ENCODE results near the gene KIF17.
"Not testable (repeated sequence)": the region's sequence is repeated elsewhere in the genome, so short reads cannot be mapped to it uniquely, and the experiment has no call there.

KIF17 gene

DNA sequence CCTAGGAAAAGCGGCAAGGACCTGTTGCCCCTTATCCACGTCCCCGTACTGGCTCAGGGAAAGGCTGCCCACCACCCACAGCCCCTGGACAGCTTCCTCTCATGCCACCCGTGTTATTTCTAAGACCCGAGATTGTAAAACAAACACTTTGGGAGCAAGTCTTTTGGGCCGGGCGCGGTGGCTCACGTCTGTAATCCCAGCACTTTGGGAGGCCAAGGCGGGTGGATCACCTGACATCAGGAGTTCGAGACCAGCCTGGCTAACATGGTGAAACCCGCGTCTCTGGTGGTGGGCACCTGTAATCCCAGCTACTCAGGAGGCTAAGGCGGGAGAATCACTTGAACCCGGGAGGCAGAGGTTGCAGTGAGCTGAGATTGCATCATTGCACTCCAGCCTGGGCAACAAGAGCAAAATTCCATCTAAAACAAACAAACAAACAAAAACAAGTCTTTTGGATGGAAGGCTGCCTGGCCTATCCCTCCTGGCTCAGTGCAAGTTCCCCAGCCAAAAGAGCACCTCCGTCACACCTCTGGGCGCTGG lies 606 bp upstream of the KIF17 start:
- not testable (repeated sequence) for H3K9ac ChIP-seq (ENCODE audit: low read length); H3K36me3 ChIP-seq (ENCODE audit: control insufficient read depth, low read depth, low read length); H3K4me1 ChIP-seq (ENCODE audit: control insufficient read depth, low read depth, low read length); H3K27ac ChIP-seq (ENCODE audit: low read length); H3K9me3 ChIP-seq (ENCODE audit: control insufficient read depth, low read depth, low read length)
- H3K4me3 ChIP-seq (ENCODE audit: low read length) = peak overlapping the region; percentile 61
- H3K27me3 ChIP-seq (ENCODE audit: control insufficient read depth, insufficient read depth, low read length) = peaks cover 30% of the 10 kb centered on the region

DNA sequence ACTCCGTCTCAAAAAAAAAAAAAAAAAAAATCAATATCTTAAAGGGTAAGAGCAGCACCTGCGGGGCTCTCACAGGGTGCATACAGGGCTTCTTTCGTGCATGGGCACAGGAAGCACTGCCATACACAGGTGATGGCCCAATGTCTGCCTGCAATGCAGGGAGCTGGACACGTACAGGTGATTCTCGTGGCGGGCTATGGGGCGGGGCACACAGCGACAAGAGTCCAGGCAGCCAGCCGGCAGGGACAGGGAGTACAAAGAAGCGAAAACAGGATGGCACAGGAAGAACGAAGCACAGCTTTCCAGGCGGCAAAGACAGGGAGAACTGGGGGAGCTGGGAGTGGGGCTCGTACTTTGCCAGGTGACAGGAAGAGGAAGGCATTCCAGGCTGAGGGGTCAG lies 1.6 kb downstream of the KIF17 start:
- Histone ChIP-seq H3K36me3 (ENCODE audit: control insufficient read depth, low read depth, low read length) (no peaks in the 10 kb centered on the region), H3K27me3 (ENCODE audit: control insufficient read depth, insufficient read depth, low read length) (peaks cover 30% of the 10 kb centered on the region), H3K9ac (ENCODE audit: low read length) (no peak overlapping the region), H3K4me1 (ENCODE audit: control insufficient read depth, low read depth, low read length) (no peaks in the 10 kb centered on the region), H3K9me3 (ENCODE audit: control insufficient read depth, low read depth, low read length) (no peaks in the 10 kb centered on the region), H3K4me3 (ENCODE audit: low read length) (no peak overlapping the region), H3K27ac (ENCODE audit: low read length) (no peak overlapping the region)

GRCh38 chr1:20715406-20715805 lies 2.4 kb downstream of the KIF17 start:
- Histone ChIP-seq H3K4me1 (ENCODE audit: control insufficient read depth, low read depth, low read length) (no peaks in the 10 kb centered on the region), H3K9ac (ENCODE audit: low read length) (no peak overlapping the region), H3K4me3 (ENCODE audit: low read length) (no peak overlapping the region), H3K27ac (ENCODE audit: low read length) (no peak overlapping the region), H3K36me3 (ENCODE audit: control insufficient read depth, low read depth, low read length) (no peaks in the 10 kb centered on the region), H3K27me3 (ENCODE audit: control insufficient read depth, insufficient read depth, low read length) (peaks cover 30% of the 10 kb centered on the region), H3K9me3 (ENCODE audit: control insufficient read depth, low read depth, low read length) (no peaks in the 10 kb centered on the region)

DNA sequence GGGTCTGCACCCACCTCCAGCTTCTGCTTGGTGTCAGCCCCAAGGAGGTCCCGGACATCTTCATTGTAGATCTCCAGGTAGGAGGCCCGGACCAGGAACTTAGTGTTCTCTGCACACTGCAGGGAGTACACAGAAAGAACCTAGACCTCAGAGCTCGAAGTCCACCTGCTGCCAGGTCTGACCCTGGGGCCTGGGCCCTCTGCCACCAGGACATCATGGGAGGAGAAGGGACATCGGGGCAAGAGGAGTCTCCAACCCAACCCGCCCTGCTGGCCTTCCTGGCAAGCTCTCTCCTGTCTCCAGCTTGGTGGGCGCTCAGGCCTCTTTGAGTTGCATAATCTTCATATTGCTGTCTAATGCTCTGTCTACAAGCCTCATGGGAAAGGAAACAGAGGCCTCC lies 4.4 kb downstream of the KIF17 start:
- Histone ChIP-seq H3K9me3 (ENCODE audit: control insufficient read depth, low read depth, low read length) (no peaks in the 10 kb centered on the region), H3K36me3 (ENCODE audit: control insufficient read depth, low read depth, low read length) (peaks cover 6% of the 10 kb centered on the region), H3K9ac (ENCODE audit: low read length) (no peak overlapping the region), H3K4me1 (ENCODE audit: control insufficient read depth, low read depth, low read length) (no peaks in the 10 kb centered on the region), H3K4me3 (ENCODE audit: low read length) (no peak overlapping the region), H3K27ac (ENCODE audit: low read length) (no peak overlapping the region), H3K27me3 (ENCODE audit: control insufficient read depth, insufficient read depth, low read length) (peaks cover 16% of the 10 kb centered on the region)

- no peak overlapping the region for H3K27ac ChIP-seq (ENCODE audit: low read length)
- peaks cover 11% of the 10 kb centered on the region for H3K27me3 ChIP-seq (ENCODE audit: control insufficient read depth, insufficient read depth, low read length)
- no peak overlapping the region for H3K4me3 ChIP-seq (ENCODE audit: low read length)
- H3K9ac ChIP-seq (ENCODE audit: low read length) = no peak overlapping the region
- H3K4me1 ChIP-seq (ENCODE audit: control insufficient read depth, low read depth, low read length) = no peaks in the 10 kb centered on the region
- peaks cover 6% of the 10 kb centered on the region for H3K36me3 ChIP-seq (ENCODE audit: control insufficient read depth, low read depth, low read length)
- no peaks in the 10 kb centered on the region for H3K9me3 ChIP-seq (ENCODE audit: control insufficient read depth, low read depth, low read length)
These were observed 5.6 kb downstream of the KIF17 start for GRCh38 chr1:20712215-20712577.

DNA sequence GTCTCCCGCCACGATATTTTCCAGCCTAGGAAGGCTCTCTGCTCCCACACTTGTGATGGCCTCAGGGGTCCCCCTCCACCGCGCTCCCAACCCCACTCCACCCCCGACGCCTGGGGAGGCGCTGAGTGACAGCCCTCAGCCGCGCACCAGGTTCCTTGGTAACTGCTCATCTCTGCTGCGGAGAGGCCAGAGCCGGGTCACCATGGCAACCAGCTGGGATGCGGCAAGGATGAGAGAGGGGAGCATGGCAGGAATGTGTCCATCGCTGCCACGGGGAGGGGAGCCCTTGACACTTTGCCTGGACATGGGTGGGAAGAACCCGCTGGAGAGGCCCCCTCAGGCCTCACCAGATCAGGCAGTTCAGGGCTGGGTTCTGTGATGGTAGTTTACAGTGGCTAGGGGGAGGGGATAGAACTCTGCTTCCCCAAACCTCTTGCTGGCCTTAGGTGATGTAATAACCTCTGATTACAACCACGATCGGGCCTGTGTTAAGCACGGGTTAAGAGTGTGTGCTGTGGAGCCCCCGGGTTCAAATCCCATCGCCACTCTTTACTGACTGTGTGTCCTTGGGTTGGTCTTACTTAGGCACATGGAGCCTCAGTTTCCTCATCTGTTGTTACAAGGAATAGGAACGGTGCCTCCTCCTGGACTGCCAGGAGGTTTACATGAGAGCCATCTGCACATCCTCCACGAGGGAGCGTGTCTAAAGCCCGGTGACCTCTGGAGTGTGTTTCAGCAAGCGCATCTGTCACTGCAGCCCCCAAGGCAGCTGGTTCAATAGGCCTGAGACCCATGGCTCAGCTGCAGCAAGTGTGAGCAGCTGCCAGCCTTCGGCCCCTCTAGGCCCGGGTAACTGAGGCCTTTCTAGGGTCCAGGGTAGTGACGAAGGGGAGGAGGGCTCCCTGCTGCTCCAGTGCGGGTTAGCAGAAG lies 6.3 kb downstream of the KIF17 start:
- no peaks in the 10 kb centered on the region for H3K4me1 ChIP-seq (ENCODE audit: control insufficient read depth, low read depth, low read length)
- H3K36me3 ChIP-seq (ENCODE audit: control insufficient read depth, low read depth, low read length) = peaks cover 6% of the 10 kb centered on the region
- H3K9me3 ChIP-seq (ENCODE audit: control insufficient read depth, low read depth, low read length) = no peaks in the 10 kb centered on the region
- H3K9ac ChIP-seq (ENCODE audit: low read length) = no peak overlapping the region
- H3K27ac ChIP-seq (ENCODE audit: low read length) = no peak overlapping the region
- no peak overlapping the region for H3K4me3 ChIP-seq (ENCODE audit: low read length)
- H3K27me3 ChIP-seq (ENCODE audit: control insufficient read depth, insufficient read depth, low read length) = peaks cover 4% of the 10 kb centered on the region

DNA sequence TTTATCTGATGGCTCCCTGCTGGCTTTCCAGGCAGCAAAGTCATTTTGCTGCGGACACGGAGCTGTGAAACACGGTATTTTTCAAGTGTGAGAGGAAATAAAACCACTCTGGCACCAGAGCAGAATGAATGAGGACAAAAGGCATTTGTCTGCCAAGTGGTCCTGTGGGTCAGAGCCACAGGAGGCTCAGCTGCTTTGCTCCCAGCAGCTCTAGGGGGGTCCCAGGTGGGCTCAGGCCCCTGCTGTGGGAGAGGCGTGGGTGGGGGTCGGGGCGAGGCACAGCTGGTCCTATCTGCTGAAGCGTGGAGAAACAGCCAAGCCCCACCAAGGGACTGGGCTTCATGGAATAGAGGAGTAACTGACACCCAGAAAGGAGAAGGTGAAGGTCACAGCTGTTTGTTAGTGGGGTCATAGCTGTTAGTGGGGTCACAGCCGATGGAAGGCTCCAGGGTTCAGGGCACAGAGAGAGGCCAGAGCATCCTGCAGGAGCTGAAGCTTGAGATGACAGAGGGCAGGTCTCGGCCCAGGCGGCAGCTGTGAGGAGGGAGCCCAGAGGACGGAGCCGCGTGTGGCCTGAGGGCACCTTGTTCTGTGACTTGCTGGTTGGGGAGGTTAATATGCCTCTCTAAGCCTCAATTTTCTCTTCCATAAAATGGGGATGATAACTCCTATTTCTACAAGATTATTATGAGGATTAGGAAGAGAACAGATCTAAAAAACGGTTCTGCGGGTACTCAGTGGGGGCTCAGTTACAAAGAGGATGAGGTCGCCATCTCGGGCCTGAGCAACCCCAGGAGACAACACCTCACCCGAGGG lies 7.1 kb downstream of the KIF17 start:
- Histone ChIP-seq H3K4me3 (ENCODE audit: low read length) (no peak overlapping the region), H3K4me1 (ENCODE audit: control insufficient read depth, low read depth, low read length) (no peaks in the 10 kb centered on the region), H3K36me3 (ENCODE audit: control insufficient read depth, low read depth, low read length) (peaks cover 6% of the 10 kb centered on the region), H3K9ac (ENCODE audit: low read length) (no peak overlapping the region), H3K9me3 (ENCODE audit: control insufficient read depth, low read depth, low read length) (no peaks in the 10 kb centered on the region), H3K27me3 (ENCODE audit: control insufficient read depth, insufficient read depth, low read length) (no peaks in the 10 kb centered on the region), H3K27ac (ENCODE audit: low read length) (no peak overlapping the region)

GRCh38 chr1:20709868-20710267 lies 7.9 kb downstream of the KIF17 start:
- Histone ChIP-seq H3K27ac (ENCODE audit: low read length) (no peak overlapping the region), H3K9ac (ENCODE audit: low read length) (no peak overlapping the region), H3K27me3 (ENCODE audit: control insufficient read depth, insufficient read depth, low read length) (no peaks in the 10 kb centered on the region), H3K9me3 (ENCODE audit: control insufficient read depth, low read depth, low read length) (no peaks in the 10 kb centered on the region), H3K36me3 (ENCODE audit: control insufficient read depth, low read depth, low read length) (peaks cover 6% of the 10 kb centered on the region), H3K4me1 (ENCODE audit: control insufficient read depth, low read depth, low read length) (no peaks in the 10 kb centered on the region), H3K4me3 (ENCODE audit: low read length) (no peak overlapping the region)

DNA sequence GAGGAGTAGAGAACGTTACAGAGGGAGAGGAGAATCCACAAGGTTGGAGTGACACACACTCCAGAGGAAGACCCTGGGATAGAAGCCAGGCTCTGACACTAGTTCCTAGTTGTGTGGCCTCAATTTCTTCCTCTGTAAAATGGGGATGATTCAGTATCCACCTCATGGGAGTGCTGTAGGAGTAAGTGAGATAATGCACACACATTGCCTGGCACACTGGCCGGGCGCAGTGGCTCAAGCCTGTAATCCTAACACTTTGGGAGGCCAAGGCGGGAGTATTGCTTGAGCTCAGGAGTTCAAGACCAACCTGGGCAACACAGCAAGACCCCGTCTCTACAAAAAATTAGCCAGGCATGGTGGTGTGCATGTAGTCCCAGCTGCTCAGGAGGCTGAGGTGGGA lies 8.9 kb downstream of the KIF17 start:
- H3K27me3 ChIP-seq (ENCODE audit: control insufficient read depth, insufficient read depth, low read length) = no peaks in the 10 kb centered on the region
- no peaks in the 10 kb centered on the region for H3K9me3 ChIP-seq (ENCODE audit: control insufficient read depth, low read depth, low read length)
- H3K4me1 ChIP-seq (ENCODE audit: control insufficient read depth, low read depth, low read length) = no peaks in the 10 kb centered on the region

DNA sequence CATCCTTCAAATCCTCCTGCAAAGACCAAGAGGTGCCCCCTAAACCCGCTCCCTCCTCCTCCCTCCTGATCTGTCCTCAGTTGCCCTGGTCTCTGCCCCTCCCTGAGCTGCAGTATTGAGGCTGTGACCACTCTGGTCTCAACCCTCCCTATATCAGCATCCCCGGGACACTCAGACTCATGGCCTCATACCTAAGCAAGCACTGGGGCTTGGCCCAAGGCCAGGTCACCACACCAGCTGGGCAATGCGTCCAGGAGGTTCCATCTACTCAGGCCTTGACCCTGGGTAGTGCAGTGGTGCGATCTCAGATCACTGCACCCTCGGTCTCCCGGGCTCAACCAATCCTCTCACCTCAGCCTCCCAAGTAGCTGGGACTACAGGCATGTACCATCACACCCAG lies 9.8 kb downstream of the KIF17 start:
- Histone ChIP-seq H3K36me3 (ENCODE audit: control insufficient read depth, low read depth, low read length) (peaks cover 6% of the 10 kb centered on the region), H3K27me3 (ENCODE audit: control insufficient read depth, insufficient read depth, low read length) (no peaks in the 10 kb centered on the region), H3K9me3 (ENCODE audit: control insufficient read depth, low read depth, low read length) (no peaks in the 10 kb centered on the region), H3K27ac (ENCODE audit: low read length) (no peak overlapping the region), H3K9ac (ENCODE audit: low read length) (no peak overlapping the region), H3K4me3 (ENCODE audit: low read length) (no peak overlapping the region), H3K4me1 (ENCODE audit: control insufficient read depth, low read depth, low read length) (no peaks in the 10 kb centered on the region)

More for the DNA sequence above, 8.9 kb downstream of the KIF17 start:
- Histone ChIP-seq H3K9ac (ENCODE audit: low read length) (no peak overlapping the region), H3K27ac (ENCODE audit: low read length) (no peak overlapping the region), H3K36me3 (ENCODE audit: control insufficient read depth, low read depth, low read length) (peaks cover 6% of the 10 kb centered on the region), H3K4me3 (ENCODE audit: low read length) (no peak overlapping the region)

DNA sequence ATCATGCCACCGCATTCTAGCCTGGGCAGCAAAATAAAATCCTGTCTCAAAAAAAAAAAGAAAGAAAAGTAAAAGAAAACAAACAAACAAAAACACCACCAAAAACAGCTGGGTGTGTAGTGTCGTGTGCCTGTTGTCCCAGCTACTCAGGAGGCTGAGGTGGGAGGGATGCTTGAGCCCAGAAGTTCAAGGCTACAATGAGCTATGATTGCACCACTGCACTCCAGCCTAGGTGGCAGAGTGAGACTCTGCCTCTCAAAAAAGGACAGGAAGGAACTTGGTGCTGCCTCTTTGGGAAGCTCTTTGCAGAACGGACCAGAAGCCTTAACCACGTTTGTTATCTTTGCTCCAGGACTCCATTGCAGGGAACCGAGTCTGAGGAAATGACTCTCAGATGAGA lies 11.0 kb downstream of the KIF17 start:
- no peak overlapping the region for H3K9ac ChIP-seq (ENCODE audit: low read length)
- no peaks in the 10 kb centered on the region for H3K4me1 ChIP-seq (ENCODE audit: control insufficient read depth, low read depth, low read length)
- H3K9me3 ChIP-seq (ENCODE audit: control insufficient read depth, low read depth, low read length) = no peaks in the 10 kb centered on the region
- H3K27me3 ChIP-seq (ENCODE audit: control insufficient read depth, insufficient read depth, low read length) = no peaks in the 10 kb centered on the region
- H3K36me3 ChIP-seq (ENCODE audit: control insufficient read depth, low read depth, low read length) = peaks cover 6% of the 10 kb centered on the region
- H3K27ac ChIP-seq (ENCODE audit: low read length) = no peak overlapping the region
- H3K4me3 ChIP-seq (ENCODE audit: low read length) = no peak overlapping the region
